Liver (tissue), 3 donors: Measurements from ENCODE around the gene CATSPERB.

Source experiments
- EGR1 ChIP-seq, 2 donors: IDR thresholded peaks; 2 replicates each; pipeline ENCODE4 v1.6.1; 2016 to 2018; ENCODE audit warnings: antibody characterized with exemption in 2 of 2, low read depth in 2 of 2
- FOXA1 ChIP-seq: IDR thresholded peaks from 2 replicates; pipeline ENCODE4 v1.6.1; 2016; ENCODE audit warnings: antibody characterized with exemption
- GABPA ChIP-seq, 2 donors: IDR thresholded peaks in 1 of 2; conservative IDR thresholded peaks in 1 of 2; 2 replicates each; pipeline ENCODE4 v1.6.1; 2016; ENCODE audit warnings: antibody characterized with exemption in 2 of 2, mild to moderate bottlenecking in 1 of 2, moderate library complexity in 1 of 2
- HNF4G ChIP-seq: IDR thresholded peaks from 2 replicates; pipeline ENCODE4 v1.6.1; 2016; ENCODE audit warnings: antibody characterized with exemption
- JUND ChIP-seq, 2 donors: IDR thresholded peaks; 2 replicates each; pipeline ENCODE4 v1.6.1; 2016; ENCODE audit warnings: antibody characterized with exemption in 2 of 2
- RAD21 ChIP-seq, 2 donors: IDR thresholded peaks; 2 replicates each; pipeline ENCODE4 v1.6.1; 2016; ENCODE audit warnings: antibody characterized with exemption in 2 of 2, mild to moderate bottlenecking in 2 of 2
- SP1 ChIP-seq: IDR thresholded peaks from 2 replicates; pipeline ENCODE4 v1.6.1; 2018; ENCODE audit warnings: antibody characterized with exemption, mild to moderate bottlenecking
- TAF1 ChIP-seq: conservative IDR thresholded peaks from 2 replicates; pipeline ENCODE4 v1.6.1; 2016; ENCODE audit warnings: antibody characterized with exemption, mild to moderate bottlenecking
- YY1 ChIP-seq: IDR thresholded peaks from 2 replicates; pipeline ENCODE4 v1.6.1; 2016; ENCODE audit warnings: antibody characterized with exemption, mild to moderate bottlenecking
- TF ChIP-seq, protein P1 (sequence below): IDR thresholded peaks from 2 replicates; pipeline ENCODE4 v1.6.1; 2016; ENCODE audit warnings: antibody characterized with exemption
- TF ChIP-seq, protein P2 (sequence below): fragments of 150-350 bp; IDR thresholded peaks from 2 replicates; pipeline ENCODE4 v1.5.1; 2017; ENCODE audit warnings: improper control_type of control experiment, low read depth, low read length; ENCODE audit not compliant: missing input control
- TF ChIP-seq, protein P3 (sequence below): IDR thresholded peaks from 2 replicates; pipeline ENCODE4 v1.6.1; 2016; ENCODE audit warnings: antibody characterized with exemption, mild to moderate bottlenecking
- donor health status: healthy.
- donor health status: healthy.

DNA sequence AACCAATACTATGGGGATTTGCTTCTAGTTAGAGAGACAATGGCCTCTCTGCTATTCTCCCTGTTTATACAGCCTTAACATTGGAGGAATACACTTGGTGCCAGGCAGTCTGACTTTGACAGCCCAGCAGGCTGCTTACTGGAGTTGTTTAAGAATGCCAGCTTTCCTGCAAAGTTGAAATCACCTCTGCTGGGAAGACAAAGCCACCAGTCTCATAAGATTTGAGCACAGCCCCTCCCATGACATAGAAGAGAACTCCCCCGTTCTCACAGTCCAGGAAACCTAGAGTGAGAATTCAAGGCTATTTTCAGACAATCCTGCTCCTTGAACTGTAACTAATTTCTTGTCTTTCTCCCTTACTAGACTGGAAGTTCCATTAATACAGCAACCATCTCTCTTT lies 21.1 kb upstream of the CATSPERB start:
- TF ChIP-seq EGR1 (IDR thresholded peaks at IDR 0.05; ENCODE audit: low read depth in 2 of 2) (no peak), TAF1 (no peak), YY1 (no peak), FOXA1 (no peak), JUND (IDR thresholded peaks at IDR 0.05) (no peak), RAD21 (IDR thresholded peaks at IDR 0.05) (no peak), GABPA (IDR thresholded peaks at IDR 0.05 in 1 of 2, conservative IDR thresholded peaks at IDR 0.05 in 1 of 2) (no peak), SP1 (no peak), HNF4G (no peak)
- TF ChIP-seq, protein P1, sequence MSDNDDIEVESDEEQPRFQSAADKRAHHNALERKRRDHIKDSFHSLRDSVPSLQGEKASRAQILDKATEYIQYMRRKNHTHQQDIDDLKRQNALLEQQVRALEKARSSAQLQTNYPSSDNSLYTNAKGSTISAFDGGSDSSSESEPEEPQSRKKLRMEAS = no peak
- TF ChIP-seq, protein P2, sequence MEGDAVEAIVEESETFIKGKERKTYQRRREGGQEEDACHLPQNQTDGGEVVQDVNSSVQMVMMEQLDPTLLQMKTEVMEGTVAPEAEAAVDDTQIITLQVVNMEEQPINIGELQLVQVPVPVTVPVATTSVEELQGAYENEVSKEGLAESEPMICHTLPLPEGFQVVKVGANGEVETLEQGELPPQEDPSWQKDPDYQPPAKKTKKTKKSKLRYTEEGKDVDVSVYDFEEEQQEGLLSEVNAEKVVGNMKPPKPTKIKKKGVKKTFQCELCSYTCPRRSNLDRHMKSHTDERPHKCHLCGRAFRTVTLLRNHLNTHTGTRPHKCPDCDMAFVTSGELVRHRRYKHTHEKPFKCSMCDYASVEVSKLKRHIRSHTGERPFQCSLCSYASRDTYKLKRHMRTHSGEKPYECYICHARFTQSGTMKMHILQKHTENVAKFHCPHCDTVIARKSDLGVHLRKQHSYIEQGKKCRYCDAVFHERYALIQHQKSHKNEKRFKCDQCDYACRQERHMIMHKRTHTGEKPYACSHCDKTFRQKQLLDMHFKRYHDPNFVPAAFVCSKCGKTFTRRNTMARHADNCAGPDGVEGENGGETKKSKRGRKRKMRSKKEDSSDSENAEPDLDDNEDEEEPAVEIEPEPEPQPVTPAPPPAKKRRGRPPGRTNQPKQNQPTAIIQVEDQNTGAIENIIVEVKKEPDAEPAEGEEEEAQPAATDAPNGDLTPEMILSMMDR = no peak
- TF ChIP-seq, protein P3, sequence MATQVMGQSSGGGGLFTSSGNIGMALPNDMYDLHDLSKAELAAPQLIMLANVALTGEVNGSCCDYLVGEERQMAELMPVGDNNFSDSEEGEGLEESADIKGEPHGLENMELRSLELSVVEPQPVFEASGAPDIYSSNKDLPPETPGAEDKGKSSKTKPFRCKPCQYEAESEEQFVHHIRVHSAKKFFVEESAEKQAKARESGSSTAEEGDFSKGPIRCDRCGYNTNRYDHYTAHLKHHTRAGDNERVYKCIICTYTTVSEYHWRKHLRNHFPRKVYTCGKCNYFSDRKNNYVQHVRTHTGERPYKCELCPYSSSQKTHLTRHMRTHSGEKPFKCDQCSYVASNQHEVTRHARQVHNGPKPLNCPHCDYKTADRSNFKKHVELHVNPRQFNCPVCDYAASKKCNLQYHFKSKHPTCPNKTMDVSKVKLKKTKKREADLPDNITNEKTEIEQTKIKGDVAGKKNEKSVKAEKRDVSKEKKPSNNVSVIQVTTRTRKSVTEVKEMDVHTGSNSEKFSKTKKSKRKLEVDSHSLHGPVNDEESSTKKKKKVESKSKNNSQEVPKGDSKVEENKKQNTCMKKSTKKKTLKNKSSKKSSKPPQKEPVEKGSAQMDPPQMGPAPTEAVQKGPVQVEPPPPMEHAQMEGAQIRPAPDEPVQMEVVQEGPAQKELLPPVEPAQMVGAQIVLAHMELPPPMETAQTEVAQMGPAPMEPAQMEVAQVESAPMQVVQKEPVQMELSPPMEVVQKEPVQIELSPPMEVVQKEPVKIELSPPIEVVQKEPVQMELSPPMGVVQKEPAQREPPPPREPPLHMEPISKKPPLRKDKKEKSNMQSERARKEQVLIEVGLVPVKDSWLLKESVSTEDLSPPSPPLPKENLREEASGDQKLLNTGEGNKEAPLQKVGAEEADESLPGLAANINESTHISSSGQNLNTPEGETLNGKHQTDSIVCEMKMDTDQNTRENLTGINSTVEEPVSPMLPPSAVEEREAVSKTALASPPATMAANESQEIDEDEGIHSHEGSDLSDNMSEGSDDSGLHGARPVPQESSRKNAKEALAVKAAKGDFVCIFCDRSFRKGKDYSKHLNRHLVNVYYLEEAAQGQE = no peak
